H9 (cell line): ENCODE data around the gene ILDR2. TPM values are rescaled to one million over a fixed set of nuclear protein-coding genes. Genes with fewer than 3 reads are reported as not detected.

ENCODE experiments used
- DNase-seq: peaks from one replicate; pipeline ENCODE4 v3.0.0-alpha.2; 2017
- H2AFZ ChIP-seq: one replicate; pipeline ENCODE4 v1.6.1; 2013; ENCODE audit warnings: mild to moderate bottlenecking, low read length, control low read depth, moderate library complexity
- H2AK5ac ChIP-seq: 2 replicates; pipeline ENCODE4 v1.6.1; 2013; ENCODE audit warnings: low read length, control low read depth, mixed read lengths; ENCODE audit not compliant: insufficient read length
- H2BK120ac ChIP-seq: one replicate; pipeline ENCODE4 v1.6.1; 2013; ENCODE audit warnings: low read depth, mild to moderate bottlenecking, low read length, control low read depth, inconsistent platforms; ENCODE audit not compliant: poor library complexity, severe bottlenecking
- H2BK12ac ChIP-seq: 2 replicates; pipeline ENCODE4 v1.6.1; 2013; ENCODE audit warnings: low read length, control low read depth, mixed read lengths, low read depth; ENCODE audit not compliant: insufficient read length
- H2BK15ac ChIP-seq: 2 replicates; pipeline ENCODE4 v1.6.1; 2013; ENCODE audit warnings: low read depth, low read length, control low read depth
- H2BK20ac ChIP-seq: one replicate; pipeline ENCODE4 v1.6.1; 2013; ENCODE audit warnings: low read depth, mild to moderate bottlenecking, low read length, control low read depth, inconsistent platforms; ENCODE audit not compliant: poor library complexity, severe bottlenecking
- H2BK5ac ChIP-seq: 2 replicates; pipeline ENCODE4 v1.6.1; 2013; ENCODE audit warnings: low read length, control low read depth, mixed read lengths; ENCODE audit not compliant: insufficient read length
- H3K14ac ChIP-seq: 2 replicates; pipeline ENCODE4 v1.6.1; 2013; ENCODE audit warnings: low read length, control low read depth; ENCODE audit not compliant: insufficient read depth
- H3K18ac ChIP-seq: 2 replicates; pipeline ENCODE4 v1.6.1; 2013; ENCODE audit warnings: low read depth, mild to moderate bottlenecking, mixed read lengths, low read length, control low read depth; ENCODE audit not compliant: insufficient read length
- H3K23ac ChIP-seq: 2 replicates; pipeline ENCODE4 v1.6.1; 2013; ENCODE audit warnings: low read length, control low read depth, mixed read lengths, low read depth; ENCODE audit not compliant: insufficient read length
- H3K23me2 ChIP-seq: 2 replicates; pipeline ENCODE4 v1.6.1; 2013; ENCODE audit warnings: low read depth, mild to moderate bottlenecking, mixed read lengths, low read length, control low read depth; ENCODE audit not compliant: insufficient read length, poor library complexity, severe bottlenecking
- H3K27ac ChIP-seq: 2 replicates; pipeline ENCODE4 v1.5.1; 2013; ENCODE audit warnings: low read length, control low read depth, mixed read lengths, low read depth; ENCODE audit not compliant: insufficient read length
- H3K27me3 ChIP-seq: 2 replicates; pipeline ENCODE4 v1.6.1; 2013; ENCODE audit warnings: low read length, control low read depth, inconsistent platforms; ENCODE audit not compliant: insufficient read depth
- H3K4ac ChIP-seq: 2 replicates; pipeline ENCODE4 v1.6.1; 2013; ENCODE audit warnings: low read depth, mild to moderate bottlenecking, control low read depth, inconsistent platforms, low read length, moderate library complexity
- H3K4me1 ChIP-seq: 2 replicates; pipeline ENCODE4 v1.6.1; 2013; ENCODE audit warnings: low read length, control low read depth, inconsistent platforms; ENCODE audit not compliant: insufficient read depth
- H3K4me2 ChIP-seq: 2 replicates; pipeline ENCODE4 v1.6.1; 2013; ENCODE audit warnings: low read length, control low read depth, mixed read lengths; ENCODE audit not compliant: insufficient read length, insufficient read depth
- H3K56ac ChIP-seq: 2 replicates; pipeline ENCODE4 v1.6.1; 2013; ENCODE audit warnings: low read depth, mild to moderate bottlenecking, mixed read lengths, low read length, control low read depth; ENCODE audit not compliant: insufficient read length
- H3K79me1 ChIP-seq: 2 replicates; pipeline ENCODE4 v1.6.1; 2013; ENCODE audit warnings: low read depth, mild to moderate bottlenecking, moderate library complexity, low read length, control low read depth, inconsistent platforms; ENCODE audit not compliant: insufficient read depth, poor library complexity, severe bottlenecking
- H3K79me2 ChIP-seq: 2 replicates; pipeline ENCODE4 v1.6.1; 2013; ENCODE audit warnings: low read length, control low read depth, inconsistent platforms; ENCODE audit not compliant: insufficient read depth
- H3K9ac ChIP-seq: 2 replicates; pipeline ENCODE4 v1.6.1; 2013; ENCODE audit warnings: low read length, control low read depth, mixed read lengths; ENCODE audit not compliant: insufficient read length; ENCODE audit errors: extremely low read depth
- H3K9me3 ChIP-seq: one replicate; pipeline ENCODE4 v1.6.1; 2013; ENCODE audit warnings: low read depth, low read length, inconsistent platforms; ENCODE audit not compliant: control insufficient read depth
- H3T11ph ChIP-seq: one replicate; pipeline ENCODE4 v1.6.1; 2013; ENCODE audit warnings: mild to moderate bottlenecking, low read length, control low read depth, inconsistent platforms
- H4K20me1 ChIP-seq: one replicate; pipeline ENCODE4 v1.6.1; 2013; ENCODE audit not compliant: control insufficient read depth, insufficient read length, insufficient read depth
- H4K5ac ChIP-seq: 2 replicates; pipeline ENCODE4 v1.6.1; 2013; ENCODE audit warnings: low read depth, mild to moderate bottlenecking, mixed read lengths, low read length, control low read depth; ENCODE audit not compliant: insufficient read length
- H4K8ac ChIP-seq: replicated peaks from 2 replicates; pipeline ENCODE4 v1.6.1; 2013; ENCODE audit warnings: low read length, control low read depth, mixed read lengths, low read depth; ENCODE audit not compliant: insufficient read length
- H4K91ac ChIP-seq: 2 replicates; pipeline ENCODE4 v1.6.1; 2013; ENCODE audit warnings: low read depth, mild to moderate bottlenecking, moderate library complexity, mixed read lengths, low read length, control low read depth; ENCODE audit not compliant: insufficient read length
- H3K27ac Mint-ChIP-seq, 3 experiments: 2 replicates in 2 of 3; 3 replicates in 1 of 3; pipeline ENCODE4 v1.8.0; 2020 to 2021; ENCODE audit warnings: mixed read lengths in 3 of 3, mild to moderate bottlenecking in 1 of 3, moderate library complexity in 1 of 3
- H3K27me3 Mint-ChIP-seq: 2 replicates; pipeline ENCODE4 v1.8.0; 2021; ENCODE audit warnings: low read depth, mild to moderate bottlenecking, moderate library complexity, mixed read lengths
- H3K36me3 Mint-ChIP-seq, 3 experiments: 2 replicates in 2 of 3; 3 replicates in 1 of 3; pipeline ENCODE4 v1.8.0; 2020 to 2021; ENCODE audit warnings: low read depth in 3 of 3, mixed read lengths in 3 of 3; ENCODE audit not compliant: insufficient read depth in 1 of 3
- H3K4me1 Mint-ChIP-seq, 2 experiments: 2 replicates each; pipeline ENCODE4 v1.8.0; 2020; ENCODE audit warnings: mixed read lengths in 2 of 2
- H3K4me3 Mint-ChIP-seq, 2 experiments: 2 replicates in 1 of 2; 3 replicates in 1 of 2; pipeline ENCODE4 v1.8.0; 2020 to 2021; ENCODE audit warnings: mild to moderate bottlenecking in 2 of 2, mixed read lengths in 2 of 2, moderate library complexity in 1 of 2
- H3K9me3 Mint-ChIP-seq, 2 experiments: 2 replicates in 1 of 2; 3 replicates in 1 of 2; pipeline ENCODE4 v1.8.0; 2020; ENCODE audit warnings: mild to moderate bottlenecking in 2 of 2, mixed read lengths in 2 of 2, moderate library complexity in 1 of 2
- CTCF ChIP-seq: fragments of 200-600 bp; sonication (generic); conservative IDR thresholded peaks from 3 replicates; pipeline ENCODE4 v1.8.0; 2021; ENCODE audit warnings: antibody characterized with exemption, mild to moderate bottlenecking
- WGBS: extraction: QIAGEN DNeasy Blood & Tissue Kit; methylation state at CpG from one replicate; pipeline ENCODE4 v1.1.7; 2013; ENCODE audit warnings: missing lambda C conversion rate, low lambda C conversion rate, mixed read lengths; ENCODE audit not compliant: insufficient read length; ENCODE audit errors: extremely low coverage; 5-methylcytosine and 5-hydroxymethylcytosine counted together
- total RNA-seq: library from RNA; stranded (reverse); gene quantifications from 2 replicates; pipeline ENCODE4 v1.2.1, GENCODE V29; 2021

ILDR2 gene
- total RNA-seq, 1 experiment from 2014 or later = 1.1 TPM

DNA sequence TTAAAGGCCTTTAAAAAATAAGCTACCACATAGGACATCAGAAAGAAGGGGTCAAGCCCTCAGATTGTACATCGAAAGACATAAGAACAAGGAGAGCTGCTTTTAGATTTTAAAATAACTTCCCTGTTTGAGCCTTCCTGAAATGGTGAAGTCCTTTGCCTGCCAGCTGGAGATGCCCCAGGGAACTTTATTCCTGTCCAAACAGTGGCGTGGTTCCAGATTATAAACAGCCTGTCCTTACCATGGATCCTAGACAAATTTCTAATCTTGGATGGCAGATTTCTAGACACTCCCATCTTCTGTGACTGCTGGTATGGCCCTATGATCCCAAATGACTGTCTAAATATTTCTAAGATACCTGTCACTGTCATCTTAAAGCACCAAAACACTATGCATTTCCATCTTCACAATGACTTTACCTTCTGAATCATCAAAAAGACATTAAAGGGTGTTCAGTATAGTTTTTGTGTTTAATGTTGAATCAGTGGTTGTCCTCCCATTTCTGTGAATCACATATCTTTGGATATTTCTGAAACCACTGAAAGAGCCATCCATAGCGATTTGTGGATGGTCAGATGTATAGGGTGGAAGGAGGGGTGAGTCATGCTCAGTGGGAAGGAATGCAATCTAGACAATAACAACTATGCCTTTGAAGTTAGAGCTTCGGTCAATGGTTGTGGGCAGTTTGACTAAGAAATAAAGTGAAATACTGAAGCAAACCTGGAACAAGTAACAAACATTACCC, 23.2 kb downstream of the ILDR2 start:
- Mint-ChIP-seq H3K4me1 (peaks cover 44 to 49% of the 10 kb centered on the region in 2 experiments), H3K36me3 (peaks cover 0 to 2% (median 0%) of the 10 kb centered on the region in 3 experiments; a peak in 1 of 7 replicates), H3K27ac (no peak overlapping the region), H3K27me3 (peaks cover 40% of the 10 kb centered on the region), H3K4me3 (no peak overlapping the region), H3K9me3 (no peaks in the 10 kb centered on the region)
- Histone ChIP-seq H2AFZ (no peak overlapping the region), H2BK15ac (no peak overlapping the region), H3K9me3 (no peaks in the 10 kb centered on the region), H3K23ac (no peak overlapping the region), H3K79me2 (no peaks in the 10 kb centered on the region), H3K23me2 (peaks cover 2% of the 10 kb centered on the region), H3K18ac (no peak overlapping the region), H2BK5ac (no peak overlapping the region), H4K91ac (no peak overlapping the region), H4K20me1 (no peaks in the 10 kb centered on the region), H2AK5ac (no peak overlapping the region), H4K8ac (no peak overlapping the region), H3K4me2 (no peak overlapping the region), H3K14ac (no peak overlapping the region), H3K4me1 (0 out of 2 replicates have a peak, but pooled peaks cover 5% of the 10 kb centered on the region), H3K4ac (no peak overlapping the region), H3K56ac (no peak overlapping the region), H3K27ac (no peak overlapping the region), H2BK120ac (no peak overlapping the region), H2BK20ac (no peak overlapping the region), H3K9ac (no peak overlapping the region), H2BK12ac (no peak overlapping the region), H3T11ph (no peak overlapping the region), H4K5ac (no peak overlapping the region), H3K27me3 (peaks cover 3% of the 10 kb centered on the region; the same call in 1 of the 2 replicates), H3K79me1 (no peaks in the 10 kb centered on the region)
- TF ChIP-seq CTCF = no peak
- no CpG with 5 or more reads among the region's 4 CpGs for WGBS
- no peak for DNase-seq
